ENCODE data around the gene MAP4K3.

The MAP4K3 gene

GRCh38 chr2:39436592-39437521 is at the start of gene MAP4K3:
Gene MAP4K3, minus strand, starts transcription at chr2:39437285. Its CDS starts 298 bp downstream, at chr2:39436987.
- intact Hi-C loops (cut with DNase I), result no loop called here
- peak; percentile 84 to 98 (median 88) for DNase-seq

- intact Hi-C loops (cut with DNase I), result no loop called here
- no peak for DNase-seq
Measured at GRCh38 chr2:39486071-39486470, 49.0 kb upstream of the MAP4K3 start.

DNA sequence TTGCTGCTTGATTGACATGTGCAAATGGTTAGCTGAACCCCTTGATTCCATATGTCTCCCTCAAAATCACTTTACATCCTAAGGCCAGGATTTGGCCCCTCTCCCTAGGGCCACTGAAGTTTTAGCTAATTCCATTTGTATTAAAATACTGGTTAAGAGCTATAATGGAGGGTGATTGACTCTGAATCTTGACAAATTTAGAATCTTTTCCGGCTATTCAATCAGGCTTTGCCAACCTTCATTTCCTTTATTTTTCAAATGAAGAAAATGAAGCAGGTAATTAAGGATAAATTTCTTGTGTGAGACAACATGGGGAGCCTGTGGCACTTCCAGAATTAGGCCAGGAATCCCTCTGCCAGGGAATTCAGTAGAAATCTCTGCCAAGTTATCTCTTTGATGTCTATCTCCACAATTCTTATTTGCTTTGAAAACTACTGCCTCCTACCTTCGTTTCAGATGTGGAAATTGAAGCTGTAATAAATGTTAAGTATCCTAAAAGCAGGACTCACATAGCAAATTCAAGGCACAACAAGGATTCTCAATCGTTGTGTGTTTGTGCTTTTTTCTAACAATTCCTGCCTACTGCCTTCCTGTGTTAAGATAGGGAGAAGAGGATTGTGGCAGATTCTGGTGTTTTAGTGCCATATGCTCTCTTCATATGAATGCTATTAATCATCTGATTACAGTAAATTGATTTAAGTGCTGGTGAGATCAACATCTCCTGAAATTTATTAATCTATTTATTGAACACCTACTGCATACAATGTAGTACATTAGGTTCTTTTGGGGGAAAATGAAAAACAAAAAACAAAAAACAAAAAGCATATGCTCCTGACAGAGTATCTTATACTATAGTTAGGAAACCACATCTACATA is 47.8 kb upstream of the MAP4K3 start:
- intact Hi-C loops (cut with DNase I), result no loop called here
- no peak for DNase-seq

GRCh38 chr2:39484206-39484605 is 47.1 kb upstream of the MAP4K3 start:
- intact Hi-C loops (cut with DNase I), result no loop called here
- DNase-seq, result no peak

DNA sequence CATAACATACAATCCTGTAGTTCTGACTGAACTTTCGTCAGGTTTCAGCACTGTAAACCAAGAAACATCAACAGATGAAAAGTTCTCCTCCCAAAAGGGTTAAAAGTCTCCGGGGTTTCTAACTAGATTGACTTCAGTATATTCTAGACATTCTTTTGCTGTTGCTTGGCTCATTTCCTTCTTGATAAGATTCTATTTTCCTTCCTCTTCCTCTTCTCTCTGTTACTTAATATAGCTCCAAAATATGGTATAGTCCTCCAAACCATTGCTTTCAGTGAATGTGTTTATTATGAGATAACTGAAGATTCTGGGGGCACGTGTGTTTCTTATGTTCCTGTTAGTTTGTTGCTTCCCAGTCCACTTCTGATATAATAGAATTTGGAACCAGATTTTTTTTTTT is 46.4 kb upstream of the MAP4K3 start:
- DNase-seq, result no peak
- intact Hi-C loops (cut with DNase I), result no loop called here

GRCh38 chr2:39481611-39482010 is 44.5 kb upstream of the MAP4K3 start:
- intact Hi-C loops (cut with DNase I), result no loop called here
- no peak for DNase-seq

GRCh38 chr2:39479696-39480095 is 42.6 kb upstream of the MAP4K3 start:
- intact Hi-C loops (cut with DNase I), result no loop called here
- DNase-seq, result no peak

DNA sequence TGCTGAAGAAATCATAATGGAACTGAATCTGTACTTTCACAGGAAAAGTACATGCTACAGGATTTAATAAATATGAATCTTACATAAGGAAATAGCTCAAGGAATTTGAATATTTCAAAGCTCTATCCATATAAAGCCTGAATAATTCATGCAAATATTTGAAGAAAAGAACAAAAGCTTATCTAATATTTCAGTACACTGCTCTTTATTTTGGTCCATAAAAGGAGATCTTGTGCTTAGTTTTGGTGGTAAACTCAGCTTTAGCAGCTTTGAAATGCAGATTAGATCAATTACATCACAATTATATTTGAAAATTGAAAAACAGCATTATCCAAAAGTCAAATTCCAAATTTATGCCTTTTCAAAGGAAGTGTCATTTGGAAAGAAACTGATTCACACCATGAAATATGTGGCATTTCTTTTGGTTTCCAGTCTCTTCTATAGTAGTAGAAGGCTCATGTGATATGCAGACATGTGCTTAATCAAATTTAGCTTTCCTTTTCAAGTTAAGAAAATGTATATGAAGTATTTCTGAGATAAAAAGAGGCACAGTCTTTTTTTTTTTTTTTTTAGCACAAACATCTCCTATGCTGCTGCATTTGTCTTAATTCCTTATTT is 42.1 kb upstream of the MAP4K3 start:
- DNase-seq, result no peak
- intact Hi-C loops (cut with DNase I), result no loop called here

DNA sequence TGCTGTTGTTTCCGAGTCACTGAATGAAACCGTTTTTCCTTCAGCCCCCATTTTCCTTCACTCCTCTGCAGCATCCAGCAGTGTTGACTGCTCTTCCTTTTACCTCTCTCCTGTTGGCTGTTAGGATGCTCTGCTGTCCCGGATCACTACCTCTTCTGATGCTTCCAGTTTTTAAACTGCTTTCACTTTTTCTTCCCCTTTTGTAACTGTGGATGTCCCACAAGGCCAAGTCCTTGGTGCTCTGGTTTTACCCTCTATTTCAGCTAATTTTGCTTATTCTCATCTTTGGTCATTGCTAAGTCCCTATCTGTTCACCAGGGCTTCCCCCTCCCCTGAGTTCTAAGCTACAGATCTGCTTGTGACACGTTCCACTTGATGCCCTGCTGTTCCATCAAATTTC is 39.4 kb upstream of the MAP4K3 start:
- DNase-seq, result no peak
- intact Hi-C loops (cut with DNase I), result no loop called here

GRCh38 chr2:39475006-39475405 is 37.9 kb upstream of the MAP4K3 start:
- no peak for DNase-seq
- intact Hi-C loops (cut with DNase I), result no loop called here

GRCh38 chr2:39470580-39470979 is 33.5 kb upstream of the MAP4K3 start:
- DNase-seq, result no peak
- intact Hi-C loops (cut with DNase I), result no loop called here

GRCh38 chr2:39469807-39470206 is 32.7 kb upstream of the MAP4K3 start:
- intact Hi-C loops (cut with DNase I), result no loop called here
- peak in 2 of 10 donors; percentile 7 to 13 for DNase-seq

DNA sequence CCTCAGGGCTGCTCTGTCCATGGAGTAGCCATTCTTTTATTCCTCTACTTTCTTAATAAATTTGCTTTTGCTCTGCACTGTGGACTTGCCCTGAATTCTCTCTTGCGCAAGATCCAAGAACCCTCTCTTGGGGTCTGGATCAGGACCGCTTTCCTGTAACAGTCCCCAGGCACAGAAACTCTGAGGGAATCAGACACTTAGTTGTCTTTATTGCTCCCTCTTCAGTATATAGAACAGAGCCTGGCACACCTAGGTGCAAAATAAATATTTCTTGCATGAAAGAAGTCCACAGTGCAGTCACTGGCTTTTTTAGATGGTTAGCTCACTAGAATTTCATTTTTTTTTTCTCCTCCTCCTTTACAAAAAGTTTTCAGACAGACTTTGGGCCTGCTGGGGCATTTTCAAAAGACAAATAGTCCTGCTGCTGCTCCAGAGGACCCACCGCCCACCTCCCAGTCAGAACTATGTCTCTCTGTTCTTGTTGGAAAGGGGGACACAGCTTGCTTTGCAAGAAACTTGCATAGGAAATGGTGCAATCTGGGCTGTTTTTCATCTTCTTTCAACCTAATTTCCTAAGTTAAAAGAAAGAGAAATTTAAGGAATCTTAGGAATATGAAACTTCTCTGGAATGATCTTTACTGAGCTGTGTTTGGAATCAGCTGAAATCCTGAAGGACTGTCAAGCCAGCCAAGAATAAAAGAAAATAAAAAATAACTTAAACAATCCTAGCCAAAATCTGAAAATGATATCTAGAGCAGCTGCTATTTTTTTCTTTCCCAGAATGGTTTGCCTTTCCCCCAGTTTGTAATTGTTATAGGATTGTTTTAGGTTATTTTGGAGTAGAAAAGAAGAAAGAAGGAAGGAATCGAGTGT is 31.7 kb upstream of the MAP4K3 start:
- peak in 3 of 10 donors; percentile 17 to 82 (median 26) for DNase-seq
- intact Hi-C loops (cut with DNase I), result no loop called here

- intact Hi-C loops (cut with DNase I), result no loop called here
- no peak for DNase-seq
Measured at GRCh38 chr2:39466311-39466710, 29.2 kb upstream of the MAP4K3 start.

DNA sequence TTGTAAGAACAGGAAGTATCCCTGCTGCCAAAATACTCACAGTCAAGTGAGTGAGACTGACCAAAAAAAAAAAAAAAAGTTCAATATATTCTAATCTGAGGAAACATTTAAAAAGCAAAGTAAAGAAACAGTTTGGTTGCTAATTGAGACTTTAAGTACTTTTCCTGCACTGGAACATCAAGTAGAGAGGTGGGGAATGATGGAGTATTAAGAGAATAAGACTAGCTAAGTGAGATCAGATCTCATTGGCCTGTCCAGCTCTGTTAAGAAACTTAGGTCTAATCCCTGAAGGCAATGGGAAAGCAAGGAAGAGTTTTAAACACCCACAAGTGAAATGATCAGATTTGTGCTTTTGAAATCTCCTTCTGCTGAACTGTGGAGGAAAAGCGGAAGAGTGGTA is 27.8 kb upstream of the MAP4K3 start:
- DNase-seq, result no peak
- intact Hi-C loops (cut with DNase I), result no loop called here

DNA sequence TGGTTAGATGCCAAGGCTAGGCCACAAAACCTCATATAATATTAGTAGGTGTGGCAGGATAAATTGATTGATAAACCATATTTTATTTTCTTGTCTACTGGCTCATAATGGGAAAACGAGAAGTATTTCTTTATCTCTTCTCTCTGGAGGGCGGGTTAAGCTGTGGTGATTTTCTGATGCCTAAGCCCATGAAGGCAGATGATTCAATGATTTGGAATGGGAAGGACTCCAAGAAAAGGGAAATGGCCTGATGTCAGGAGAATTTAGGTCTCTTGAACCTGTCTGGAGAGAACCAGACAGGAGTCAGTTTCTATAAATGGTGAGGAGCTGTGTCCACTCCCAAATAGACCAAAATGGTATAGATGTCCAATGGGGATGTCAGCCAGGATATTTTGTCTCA is 18.7 kb upstream of the MAP4K3 start:
- no peak for DNase-seq
- intact Hi-C loops (cut with DNase I), result no loop called here

- DNase-seq, result no peak
- intact Hi-C loops (cut with DNase I), result no loop called here
Measured at GRCh38 chr2:39452396-39452795, 15.3 kb upstream of the MAP4K3 start.

- no peak for DNase-seq
- intact Hi-C loops (cut with DNase I), result no loop called here
Measured at GRCh38 chr2:39451954-39452353, 14.9 kb upstream of the MAP4K3 start.

DNA sequence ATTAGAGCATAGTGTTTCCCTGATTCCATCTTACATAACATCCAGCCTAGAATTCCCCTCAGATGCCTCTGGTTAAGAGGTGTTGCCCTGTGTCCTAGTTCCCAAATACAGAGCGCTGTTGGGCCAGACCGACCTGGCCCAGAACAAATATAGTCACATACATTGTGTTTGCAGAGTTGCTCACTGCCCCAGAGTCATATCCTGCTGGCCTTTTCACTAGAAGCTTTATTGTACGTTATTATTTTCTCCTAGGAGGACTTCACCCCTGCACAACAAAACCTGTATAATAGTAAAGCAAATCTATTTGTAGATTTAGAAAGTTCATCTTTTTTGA is 11.1 kb upstream of the MAP4K3 start:
- no peak for DNase-seq
- intact Hi-C loops (cut with DNase I), result no loop called here
